A549 (cell line): ENCODE data around the gene PLCH1. TPM values are rescaled to one million over a fixed set of nuclear protein-coding genes. Genes with fewer than 3 reads are reported as not detected.

Experiments used
- ATAC-seq, 2 experiments: fragments of 200-7000 bp in 1 of 2; fragments of >200 bp in 1 of 2; cut with Nextera tagmentation in 1 of 2; cut with Tn5 transposase in 1 of 2; 3 replicates each; pipeline versions ENCODE4 v1.8.0 to v1.9.1; 2018 to 2020; ENCODE audit warnings: mild to moderate bottlenecking in 1 of 2, moderate library complexity in 1 of 2
- CTCF ChIA-PET: fragments of 300-600 bp; sonication (Branson Sonifier 250); formaldehyde crosslinking; extraction: SDS; loops from one replicate; lab custom pipeline; 2021; ENCODE audit warnings: antibody characterized with exemption, inconsistent platforms; lab: Yijun Ruan, JAX
- POLR2A ChIA-PET: fragments of 350-600 bp; formaldehyde crosslinking; extraction: SDS; loops from one replicate; lab custom pipeline; 2021; ENCODE audit warnings: antibody characterized with exemption, inconsistent platforms; lab: Yijun Ruan, JAX
- DNase-seq, 2 experiments: peaks; one replicate each; pipeline versions ENCODE4 v3.0.0 to v3.0.0-alpha.2; 2011 to 2016; ENCODE audit warnings: low read depth in 1 of 2, low spot score in 1 of 2
- FAIRE-seq: peaks from 2 replicates; lab custom pipeline; 2011; peaks lifted over from hg19 to GRCh38; lab: Jason Lieb, UNC
- H3K27ac ChIP-seq, 2 experiments: fragments of >200 bp; sonication (Bioruptor Twin); formaldehyde crosslinking; 3 replicates each; pipeline ENCODE4 v1.5.1; 2016 to 2017
- H3K4me1 ChIP-seq: fragments of >200 bp; sonication (Bioruptor Twin); formaldehyde crosslinking; 3 replicates; pipeline ENCODE4 v1.6.1; 2016
- H3K4me2 ChIP-seq: fragments of >200 bp; sonication (Bioruptor Twin); formaldehyde crosslinking; 3 replicates; pipeline ENCODE4 v1.6.1; 2016
- H3K4me3 ChIP-seq: fragments of >200 bp; sonication (Bioruptor Twin); formaldehyde crosslinking; 3 replicates; pipeline ENCODE4 v1.5.1; 2016
- H3K9me3 ChIP-seq: fragments of >200 bp; sonication (Bioruptor Twin); formaldehyde crosslinking; 3 replicates; pipeline ENCODE4 v1.6.1; 2016
- BHLHE40 ChIP-seq: IDR thresholded peaks from 2 replicates; pipeline ENCODE4 v1.6.1; 2012; ENCODE audit warnings: low read depth, low read length, inconsistent platforms
- CHD4 ChIP-seq: fragments of 200-600 bp; sonication (generic); IDR thresholded peaks from 2 replicates; pipeline ENCODE4 v1.6.1; 2016; ENCODE audit warnings: antibody characterized with exemption, mild to moderate bottlenecking, borderline replicate concordance
- ESRRA ChIP-seq: fragments of 150-350 bp; IDR thresholded peaks from 2 replicates; pipeline ENCODE4 v1.6.1; 2014; ENCODE audit warnings: mild to moderate bottlenecking, low read length, borderline replicate concordance
- FOSB ChIP-seq: fragments of 250-450 bp; sonication (Bioruptor Pico); IDR thresholded peaks from 2 replicates; pipeline ENCODE4 v1.5.0; 2020; ENCODE audit warnings: mild to moderate bottlenecking, moderate library complexity
- FOSL2 ChIP-seq, 2 experiments: fragments of 450-650 bp in 1 of 2; fragments of >200 bp in 1 of 2; sonication (Bioruptor Twin) in 1 of 2; formaldehyde crosslinking; IDR thresholded peaks; 2 replicates each; pipeline versions ENCODE4 v1.5.0 to v1.6.1; 2016 to 2020; ENCODE audit warnings: mild to moderate bottlenecking in 1 of 2, moderate library complexity in 1 of 2
- FOXS1 ChIP-seq: fragments of 250-450 bp; sonication (Bioruptor Pico); IDR thresholded peaks from 2 replicates; pipeline ENCODE4 v1.5.0; 2020; ENCODE audit warnings: mild to moderate bottlenecking, moderate library complexity
- GATA3 ChIP-seq: IDR thresholded peaks from 2 replicates; pipeline ENCODE4 v1.6.1; 2012; ENCODE audit warnings: borderline replicate concordance
- HDAC2 ChIP-seq: fragments of 200-600 bp; sonication (generic); IDR thresholded peaks from 2 replicates; pipeline ENCODE4 v1.6.1; 2016
- HMGXB4 ChIP-seq: fragments of 250-450 bp; sonication (Bioruptor Pico); IDR thresholded peaks from 2 replicates; pipeline ENCODE4 v1.5.0; 2021; ENCODE audit warnings: mild to moderate bottlenecking, moderate library complexity, borderline replicate concordance
- HOXA7 ChIP-seq: fragments of 250-450 bp; sonication (Bioruptor Pico); IDR thresholded peaks from 2 replicates; pipeline ENCODE4 v1.5.0; 2020; ENCODE audit warnings: mild to moderate bottlenecking, moderate library complexity
- JUN ChIP-seq, 2 experiments: fragments of >200 bp; sonication (Bioruptor Twin); formaldehyde crosslinking; IDR thresholded peaks; 2 replicates in 1 of 2; 3 replicates in 1 of 2; pipeline ENCODE4 v1.6.1; 2016 to 2017
- JUNB ChIP-seq: fragments of >200 bp; sonication (Bioruptor Twin); formaldehyde crosslinking; IDR thresholded peaks from 2 replicates; pipeline ENCODE4 v1.6.1; 2016
- KDM5A ChIP-seq: fragments of 200-600 bp; sonication (generic); IDR thresholded peaks from 2 replicates; pipeline ENCODE4 v1.6.1; 2016; ENCODE audit warnings: antibody characterized with exemption, mild to moderate bottlenecking
- MAFK ChIP-seq: fragments of 450-650 bp; IDR thresholded peaks from 2 replicates; pipeline ENCODE4 v1.6.1; 2014; ENCODE audit not compliant: partially characterized antibody
- MAZ ChIP-seq: fragments of 150-350 bp; IDR thresholded peaks from 2 replicates; pipeline ENCODE4 v1.6.1; 2014; ENCODE audit warnings: antibody characterized with exemption, low read depth, low read length, borderline replicate concordance
- MYC ChIP-seq: IDR thresholded peaks from 2 replicates; pipeline ENCODE4 v1.6.1; 2012; ENCODE audit warnings: mild to moderate bottlenecking, inconsistent platforms, low read length, improper control_type of control experiment, borderline replicate concordance
- NFE2L2 ChIP-seq: fragments of 150-350 bp; conservative IDR thresholded peaks from 2 replicates; pipeline ENCODE4 v1.6.1; 2014; ENCODE audit warnings: low read length
- NPAS2 ChIP-seq: fragments of 250-450 bp; sonication (Bioruptor Pico); IDR thresholded peaks from 2 replicates; pipeline ENCODE4 v1.8.0; 2022; ENCODE audit warnings: mild to moderate bottlenecking, moderate library complexity, borderline replicate concordance
- NR3C1 ChIP-seq: fragments of >200 bp; sonication (Bioruptor Twin); formaldehyde crosslinking; IDR thresholded peaks from 3 replicates; pipeline ENCODE4 v1.6.1; 2017
- PBX3 ChIP-seq: IDR thresholded peaks from 2 replicates; pipeline ENCODE4 v1.6.1; 2012
- POLR2A ChIP-seq: IDR thresholded peaks from 2 replicates; pipeline ENCODE4 v1.6.1; 2012; ENCODE audit warnings: mild to moderate bottlenecking, low read length
- POLR2AphosphoS2 ChIP-seq: conservative IDR thresholded peaks from 2 replicates; pipeline ENCODE4 v1.6.1; 2012; ENCODE audit warnings: low read length, improper control_type of control experiment, inconsistent platforms
- RAD21 ChIP-seq, 2 experiments: fragments of >200 bp in 1 of 2; sonication (Bioruptor Twin) in 1 of 2; formaldehyde crosslinking in 1 of 2; IDR thresholded peaks in 1 of 2; conservative IDR thresholded peaks in 1 of 2; 2 replicates in 1 of 2; 3 replicates in 1 of 2; pipeline ENCODE4 v1.6.1; 2012 to 2018; ENCODE audit warnings: inconsistent platforms in 1 of 2
- RARB ChIP-seq: fragments of 250-450 bp; sonication (Bioruptor Pico); IDR thresholded peaks from 2 replicates; pipeline ENCODE4 v1.8.0; 2021; ENCODE audit warnings: mild to moderate bottlenecking, moderate library complexity
- RCOR1 ChIP-seq: fragments of 150-350 bp; IDR thresholded peaks from 2 replicates; pipeline ENCODE4 v1.6.1; 2014; ENCODE audit warnings: antibody characterized with exemption, low read length, low read depth
- SMC3 ChIP-seq: fragments of >200 bp; sonication (Bioruptor Twin); formaldehyde crosslinking; IDR thresholded peaks from 3 replicates; pipeline ENCODE4 v1.6.1; 2018; ENCODE audit warnings: inconsistent platforms
- TFCP2L1 ChIP-seq: fragments of 250-450 bp; sonication (Bioruptor Pico); IDR thresholded peaks from 2 replicates; pipeline ENCODE4 v1.5.0; 2021; ENCODE audit warnings: mild to moderate bottlenecking
- USF2 ChIP-seq: fragments of 450-650 bp; IDR thresholded peaks from 2 replicates; pipeline ENCODE4 v1.6.1; 2014; ENCODE audit warnings: antibody characterized with exemption
- ZC3H11A ChIP-seq: fragments of 450-650 bp; IDR thresholded peaks from 2 replicates; pipeline ENCODE4 v1.6.1; 2014; ENCODE audit warnings: antibody characterized with exemption, mild to moderate bottlenecking
- ZNF302 ChIP-seq: fragments of 250-450 bp; sonication (Bioruptor Pico); IDR thresholded peaks from 2 replicates; pipeline ENCODE4 v1.9.0; 2021; ENCODE audit warnings: inconsistent platforms, mild to moderate bottlenecking, moderate library complexity
- ZSCAN20 ChIP-seq: fragments of 250-450 bp; sonication (Bioruptor Pico); IDR thresholded peaks from 2 replicates; pipeline ENCODE4 v1.8.0; 2022; ENCODE audit warnings: mild to moderate bottlenecking, moderate library complexity
- WGBS: methylation state at CpG from one replicate; pipeline ENCODE4 v1.1.6; 2017; ENCODE audit errors: missing lambda C conversion rate; 5-methylcytosine and 5-hydroxymethylcytosine counted together
- polyA plus RNA-seq, 4 experiments: library from polyadenylated mRNA; depleted of rRNA in 3 of 4; stranded (reverse); fragments of >200 nt; fragmentation: RNase III in 1 of 4; extraction: RNeasy Plus Mini Kit Qiagen cat#74134 plus additional on column Dnase treatment in 1 of 4; gene quantifications; 2 replicates in 3 of 4; 3 replicates in 1 of 4; pipeline ENCODE4 v1.2.3, GENCODE V29; 2011 to 2017
- TF ChIP-seq, protein P1 (sequence below): fragments of 250-450 bp; sonication (Bioruptor Pico); IDR thresholded peaks from 2 replicates; pipeline ENCODE4 v1.5.0; 2020; ENCODE audit warnings: low read depth, mild to moderate bottlenecking, moderate library complexity
- TF ChIP-seq, protein P2 (sequence below): IDR thresholded peaks from 2 replicates; pipeline ENCODE4 v1.6.1; 2012; ENCODE audit warnings: low read depth, borderline replicate concordance
- TF ChIP-seq, protein P3 (sequence below): fragments of >200 bp; sonication (Bioruptor Twin); formaldehyde crosslinking; IDR thresholded peaks from 2 replicates; pipeline ENCODE4 v1.6.1; 2016

The PLCH1 gene
- polyA plus RNA-seq, 2 of the 4 experiments (the other 2 are of a cell fraction), result 2.1 to 11.1 TPM

DNA sequence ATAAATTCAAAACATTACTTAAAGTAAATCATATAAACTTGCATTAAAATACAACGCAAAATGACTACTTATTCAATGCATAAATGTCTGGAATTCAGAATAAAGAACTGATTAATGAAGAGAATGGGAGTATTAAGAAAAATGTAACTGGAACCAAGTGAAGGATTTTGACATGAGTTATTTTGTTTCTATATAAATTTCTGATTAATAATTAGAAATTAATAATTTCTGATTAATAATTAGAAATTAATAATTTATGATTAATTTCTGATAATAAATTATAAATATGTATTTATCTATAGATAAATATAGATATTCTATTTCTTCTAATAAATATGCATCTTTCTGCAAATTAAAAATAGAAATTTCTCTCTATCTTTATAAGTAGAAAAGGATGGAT, 291.4 kb downstream of the PLCH1 start:
- WGBS, result 65% methylated on average over 1 of the region's 1 CpG
- no peak for FAIRE-seq

DNA sequence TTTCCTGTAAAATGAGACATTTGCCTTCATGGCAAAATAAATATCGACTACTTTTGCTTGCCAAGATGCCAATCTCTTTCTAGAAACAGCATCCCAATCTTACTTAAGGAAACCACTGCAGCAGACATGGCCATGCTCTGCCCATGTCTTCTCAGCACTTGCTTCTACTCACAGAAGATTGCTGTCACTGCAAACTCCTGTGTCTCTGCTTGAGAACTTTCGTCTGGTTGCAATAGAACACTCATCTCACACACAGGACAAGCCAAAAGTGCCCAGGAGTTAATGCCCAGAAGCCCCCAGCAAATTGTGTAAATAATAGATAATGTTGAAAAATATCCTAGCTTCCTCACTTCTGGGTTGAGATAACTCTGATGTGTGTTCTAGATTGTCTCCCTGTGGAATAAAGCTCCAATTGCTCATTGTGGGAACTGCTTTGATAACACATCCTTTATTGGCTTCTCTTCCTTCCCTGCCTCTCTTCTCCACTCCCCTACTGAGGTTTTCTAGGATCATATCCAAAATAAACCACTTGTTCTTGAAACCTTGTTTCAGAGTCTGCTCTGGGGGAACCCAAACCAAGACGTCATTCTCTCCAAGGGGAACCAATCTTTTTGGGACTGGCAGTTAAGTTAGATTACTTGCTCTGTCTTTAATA, 295.1 kb downstream of the PLCH1 start:
- CTCF ChIA-PET, result no interaction called here
- no peak for ATAC-seq

More for the DNA sequence above, 291.4 kb downstream of the PLCH1 start:
- Histone ChIP-seq H3K4me2 (no peak overlapping the region), H3K27ac (no peak overlapping the region), H3K4me3 (no peak overlapping the region), H3K9me3 (no peaks in the 10 kb centered on the region)
- ATAC-seq, result no peak
- CTCF ChIA-PET, result no interaction called here
- TF ChIP-seq KDM5A, result no peak
- no peak for TF ChIP-seq POLR2AphosphoS2
- TF ChIP-seq HMGXB4, result no peak
- TF ChIP-seq, protein P1, sequence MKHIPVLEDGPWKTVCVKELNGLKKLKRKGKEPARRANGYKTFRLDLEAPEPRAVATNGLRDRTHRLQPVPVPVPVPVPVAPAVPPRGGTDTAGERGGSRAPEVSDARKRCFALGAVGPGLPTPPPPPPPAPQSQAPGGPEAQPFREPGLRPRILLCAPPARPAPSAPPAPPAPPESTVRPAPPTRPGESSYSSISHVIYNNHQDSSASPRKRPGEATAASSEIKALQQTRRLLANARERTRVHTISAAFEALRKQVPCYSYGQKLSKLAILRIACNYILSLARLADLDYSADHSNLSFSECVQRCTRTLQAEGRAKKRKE (CRISPR knock-in tag), result no peak
- no peak for TF ChIP-seq NFE2L2
- no peak for TF ChIP-seq TFCP2L1 (CRISPR knock-in tag)
- TF ChIP-seq, protein P2, sequence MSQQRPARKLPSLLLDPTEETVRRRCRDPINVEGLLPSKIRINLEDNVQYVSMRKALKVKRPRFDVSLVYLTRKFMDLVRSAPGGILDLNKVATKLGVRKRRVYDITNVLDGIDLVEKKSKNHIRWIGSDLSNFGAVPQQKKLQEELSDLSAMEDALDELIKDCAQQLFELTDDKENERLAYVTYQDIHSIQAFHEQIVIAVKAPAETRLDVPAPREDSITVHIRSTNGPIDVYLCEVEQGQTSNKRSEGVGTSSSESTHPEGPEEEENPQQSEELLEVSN, result no peak
- TF ChIP-seq USF2, result no peak
- TF ChIP-seq NR3C1, result no peak
- no peak for TF ChIP-seq FOSL2 (IDR thresholded peaks at IDR 0.05)
- TF ChIP-seq FOSL2 (CRISPR knock-in tag; IDR thresholded peaks at IDR 0.05), result no peak
- no peak for TF ChIP-seq ZC3H11A
- no peak for TF ChIP-seq GATA3
- TF ChIP-seq, protein P3, sequence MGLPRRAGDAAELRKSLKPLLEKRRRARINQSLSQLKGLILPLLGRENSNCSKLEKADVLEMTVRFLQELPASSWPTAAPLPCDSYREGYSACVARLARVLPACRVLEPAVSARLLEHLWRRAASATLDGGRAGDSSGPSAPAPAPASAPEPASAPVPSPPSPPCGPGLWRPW, result no peak
- TF ChIP-seq POLR2A, result no peak
- TF ChIP-seq FOSB (CRISPR knock-in tag), result no peak
- TF ChIP-seq ZSCAN20 (CRISPR knock-in tag), result no peak
- no peak for TF ChIP-seq CHD4
- TF ChIP-seq NPAS2 (CRISPR knock-in tag), result no peak
- TF ChIP-seq ESRRA, result no peak
- no peak for TF ChIP-seq HOXA7 (CRISPR knock-in tag)
- TF ChIP-seq, all 56 proteins: peak for 0
- no peaks in the 10 kb centered on the region for H3K4me1 ChIP-seq
- DNase-seq, result no peak
- POLR2A ChIA-PET, result no interaction called here

More for the DNA sequence above, 295.1 kb downstream of the PLCH1 start:
- Histone ChIP-seq H3K4me1 (no peaks in the 10 kb centered on the region), H3K4me3 (no peak overlapping the region), H3K4me2 (no peak overlapping the region), H3K27ac (no peak overlapping the region), H3K9me3 (no peaks in the 10 kb centered on the region)
- WGBS, result 60% methylated on average over 3 of the region's 3 CpGs
- TF ChIP-seq POLR2A (no peak), MYC (no peak), RARB (CRISPR knock-in tag) (no peak), FOSB (CRISPR knock-in tag) (no peak), MAFK (no peak), FOSL2 (IDR thresholded peaks at IDR 0.05) (no peak), FOSL2 (CRISPR knock-in tag; IDR thresholded peaks at IDR 0.05) (no peak), JUN (IDR thresholded peaks at IDR 0.05) (no peak), BHLHE40 (no peak), TFCP2L1 (CRISPR knock-in tag) (no peak), PBX3 (no peak), MAZ (no peak), RCOR1 (no peak), NR3C1 (no peak), JUNB (no peak), HDAC2 (no peak), FOXS1 (CRISPR knock-in tag) (no peak), ZNF302 (no peak), SMC3 (no peak), CHD4 (no peak), RAD21 (conservative IDR thresholded peaks at IDR 0.05 in 1 of 2, IDR thresholded peaks at IDR 0.05 in 1 of 2) (no peak)
- DNase-seq, result no peak
- FAIRE-seq, result no peak
- POLR2A ChIA-PET, result no interaction called here
